ENCODE data around the gene OTOF. TPM values are rescaled to one million over a fixed set of nuclear protein-coding genes. Genes with fewer than 3 reads are reported as not detected.

Gene OTOF
- 0.10 TPM for polyA plus RNA-seq (2013, experiment 1 of 2)
- 0.04 TPM for polyA plus RNA-seq (2013, experiment 2 of 2)

DNA sequence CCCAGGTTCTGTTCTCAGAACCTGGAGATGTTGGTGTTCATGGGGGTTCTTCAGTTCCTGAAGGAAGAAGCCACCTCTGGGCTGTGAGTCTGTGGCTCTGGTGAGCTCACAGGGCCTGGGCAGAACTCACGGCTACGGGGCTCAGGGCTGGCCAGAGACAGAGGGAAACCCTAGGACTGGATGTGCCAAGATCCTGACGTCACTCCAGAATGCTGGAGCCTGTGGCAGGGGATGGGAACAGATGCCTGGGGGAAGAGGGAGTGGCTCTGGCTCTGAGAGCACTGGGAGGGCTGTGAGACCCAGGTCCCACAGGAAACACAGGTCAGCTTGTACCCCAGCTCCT is at the start of gene OTOF:
OTOF (minus strand) TSS at position 214 of the 343 bp plus-strand sequence.
- Histone ChIP-seq H3K56ac (ENCODE audit: low read length) (peak within 1 kb of the TSS; percentile 11), H2BK15ac (replicated peaks; ENCODE audit: low read depth) (no peak within 1 kb of the TSS), H3K9ac (ENCODE audit: low read length) (no peak within 1 kb of the TSS), H4K8ac (ENCODE audit: low read depth, low read length) (no peak within 1 kb of the TSS), H3K4ac (ENCODE audit: low read depth, low read length) (no peak within 1 kb of the TSS), H4K5ac (ENCODE audit: low read length) (no peak within 1 kb of the TSS), H3K36me3 (ENCODE audit: control insufficient read depth, insufficient read depth, low read length) (no peaks in the 10 kb centered on the region), H3K27ac (ENCODE audit: low read depth, low read length) (no peak within 1 kb of the TSS), H3K79me1 (ENCODE audit: low read length) (no peaks in the 10 kb centered on the region), H3K4me3 (ENCODE audit: low read length) (no peak within 1 kb of the TSS), H3K27me3 (ENCODE audit: insufficient read depth, low read length, poor library complexity) (no peaks in the 10 kb centered on the region), H3K4me1 (ENCODE audit: control insufficient read depth, low read depth, low read length) (no peaks in the 10 kb centered on the region), H2BK120ac (ENCODE audit: low read depth, low read length) (no peak within 1 kb of the TSS), H2AK5ac (ENCODE audit: low read length) (no peak within 1 kb of the TSS), H2BK5ac (ENCODE audit: low read length) (no peak within 1 kb of the TSS), H3K4me2 (ENCODE audit: low read length) (no peak within 1 kb of the TSS), H3K79me2 (ENCODE audit: control insufficient read depth, insufficient read depth, low read length) (no peaks in the 10 kb centered on the region), H3K23ac (ENCODE audit: low read length) (no peak within 1 kb of the TSS), H3K18ac (ENCODE audit: low read length) (no peak within 1 kb of the TSS)
- no peak for DNase-seq
- WGBS (ENCODE audit: extremely low coverage, insufficient coverage, low lambda C conversion rate) = no CpG with 5 or more reads among the region's 3 CpGs

DNA sequence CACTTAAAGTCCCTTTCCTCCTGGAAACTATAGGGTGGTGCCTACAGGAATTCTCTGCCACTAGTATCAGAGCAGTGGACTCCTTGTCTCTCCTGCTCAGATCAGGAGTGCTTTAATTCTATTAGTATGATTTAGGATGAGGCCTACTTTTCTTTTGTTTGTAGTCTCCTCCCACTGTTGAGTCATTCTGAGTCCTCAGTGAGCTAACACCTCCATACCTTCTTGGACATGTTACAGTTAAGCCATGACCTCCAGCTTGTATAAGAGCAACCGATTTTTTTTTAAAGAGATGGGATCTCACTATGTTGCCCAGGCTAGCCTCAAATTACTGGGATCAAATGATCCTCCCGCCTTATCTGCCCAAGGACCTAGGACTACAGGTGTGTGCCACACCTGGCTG is 48.7 kb upstream of the OTOF start:
- no CpG with 5 or more reads among the region's 2 CpGs for WGBS (ENCODE audit: extremely low coverage, insufficient coverage, low lambda C conversion rate)
- no peak for DNase-seq

DNA sequence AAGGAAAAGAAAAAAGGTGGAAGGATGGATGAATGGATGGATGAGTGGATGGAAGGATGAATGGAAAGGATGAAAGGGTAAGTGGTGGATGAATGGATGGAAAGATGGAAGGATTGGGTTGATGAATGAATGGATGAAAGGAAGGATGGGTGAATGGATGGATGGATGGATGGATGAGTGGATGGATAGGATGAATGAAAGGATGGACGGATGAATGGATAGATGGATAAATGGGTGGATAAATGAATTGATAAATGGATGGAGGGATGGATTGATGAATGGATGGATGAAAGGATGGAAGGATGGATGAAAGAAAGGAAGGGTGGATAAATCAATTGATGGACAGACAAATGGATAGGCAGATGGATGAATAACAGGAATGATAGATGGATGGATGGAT is 48.2 kb upstream of the OTOF start:
- H3K4ac ChIP-seq (ENCODE audit: low read depth, low read length) = no peak overlapping the region
- no peaks in the 10 kb centered on the region for H3K36me3 ChIP-seq (ENCODE audit: control insufficient read depth, insufficient read depth, low read length)
- DNase-seq = no peak
- WGBS (ENCODE audit: extremely low coverage, insufficient coverage, low lambda C conversion rate) = 100% methylated on average over 1 of the region's 1 CpG
- H2AK5ac ChIP-seq (ENCODE audit: low read length) = no peak overlapping the region
- H3K27me3 ChIP-seq (ENCODE audit: insufficient read depth, low read length, poor library complexity) = no peaks in the 10 kb centered on the region
- no peak overlapping the region for H4K8ac ChIP-seq (ENCODE audit: low read depth, low read length)
- H2BK5ac ChIP-seq (ENCODE audit: low read length) = no peak overlapping the region
- H3K4me1 ChIP-seq (ENCODE audit: control insufficient read depth, low read depth, low read length) = no peaks in the 10 kb centered on the region
- H3K4me3 ChIP-seq (ENCODE audit: low read length) = no peak overlapping the region
- no peak overlapping the region for H4K5ac ChIP-seq (ENCODE audit: low read length)
- no peaks in the 10 kb centered on the region for H3K79me1 ChIP-seq (ENCODE audit: low read length)
- no peak overlapping the region for H3K18ac ChIP-seq (ENCODE audit: low read length)
- no peak overlapping the region for H3K23ac ChIP-seq (ENCODE audit: low read length)
- H2BK15ac ChIP-seq (replicated peaks; ENCODE audit: low read depth) = no peak overlapping the region
- H3K56ac ChIP-seq (ENCODE audit: low read length) = no peak overlapping the region
- H3K79me2 ChIP-seq (ENCODE audit: control insufficient read depth, insufficient read depth, low read length) = no peaks in the 10 kb centered on the region
- H2BK120ac ChIP-seq (ENCODE audit: low read depth, low read length) = no peak overlapping the region
- no peak overlapping the region for H3K4me2 ChIP-seq (ENCODE audit: low read length)
- no peak overlapping the region for H3K27ac ChIP-seq (ENCODE audit: low read depth, low read length)
- H3K9ac ChIP-seq (ENCODE audit: low read length) = no peak overlapping the region

More for the DNA sequence above, 48.7 kb upstream of the OTOF start:
- Histone ChIP-seq H3K4me1 (ENCODE audit: control insufficient read depth, low read depth, low read length) (no peaks in the 10 kb centered on the region), H3K23ac (ENCODE audit: low read length) (no peak overlapping the region), H3K9ac (ENCODE audit: low read length) (no peak overlapping the region), H3K79me1 (ENCODE audit: low read length) (no peaks in the 10 kb centered on the region), H3K56ac (ENCODE audit: low read length) (no peak overlapping the region), H3K4me2 (ENCODE audit: low read length) (no peak overlapping the region), H2BK5ac (ENCODE audit: low read length) (no peak overlapping the region), H2BK15ac (replicated peaks; ENCODE audit: low read depth) (no peak overlapping the region), H3K4me3 (ENCODE audit: low read length) (no peak overlapping the region), H4K8ac (ENCODE audit: low read depth, low read length) (no peak overlapping the region), H2AK5ac (ENCODE audit: low read length) (no peak overlapping the region), H3K79me2 (ENCODE audit: control insufficient read depth, insufficient read depth, low read length) (no peaks in the 10 kb centered on the region), H3K18ac (ENCODE audit: low read length) (no peak overlapping the region), H4K5ac (ENCODE audit: low read length) (no peak overlapping the region), H3K36me3 (ENCODE audit: control insufficient read depth, insufficient read depth, low read length) (no peaks in the 10 kb centered on the region), H3K27ac (ENCODE audit: low read depth, low read length) (no peak overlapping the region), H2BK120ac (ENCODE audit: low read depth, low read length) (no peak overlapping the region), H3K27me3 (ENCODE audit: insufficient read depth, low read length, poor library complexity) (no peaks in the 10 kb centered on the region), H3K4ac (ENCODE audit: low read depth, low read length) (no peak overlapping the region)

DNA sequence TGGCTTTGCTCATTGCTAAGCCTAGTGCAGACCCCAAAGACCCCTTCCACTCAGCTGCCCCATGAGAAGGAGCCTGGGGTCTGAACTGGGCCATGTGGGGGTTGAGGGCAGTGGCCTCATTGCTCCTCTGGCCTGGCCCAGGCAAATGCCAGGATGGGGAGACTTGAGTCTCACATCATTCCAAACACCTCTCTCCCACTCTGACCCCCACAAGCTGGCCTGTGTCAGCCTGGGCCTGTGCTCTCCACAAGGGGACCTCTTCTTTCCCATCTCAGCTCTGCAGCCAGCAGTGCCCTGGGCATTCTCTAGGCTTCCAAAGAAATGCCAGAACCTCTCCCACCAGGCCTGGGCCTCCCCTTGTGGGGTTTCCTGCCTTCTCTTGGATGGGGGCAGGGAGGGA is 45.8 kb upstream of the OTOF start:
- no peaks in the 10 kb centered on the region for H3K36me3 ChIP-seq (ENCODE audit: control insufficient read depth, insufficient read depth, low read length)
- H4K5ac ChIP-seq (ENCODE audit: low read length) = no peak overlapping the region
- no peak overlapping the region for H3K18ac ChIP-seq (ENCODE audit: low read length)
- no peaks in the 10 kb centered on the region for H3K79me1 ChIP-seq (ENCODE audit: low read length)
- H3K4me2 ChIP-seq (ENCODE audit: low read length) = no peak overlapping the region
- no peak overlapping the region for H3K4me3 ChIP-seq (ENCODE audit: low read length)
- no peak overlapping the region for H3K4ac ChIP-seq (ENCODE audit: low read depth, low read length)
- H3K23ac ChIP-seq (ENCODE audit: low read length) = no peak overlapping the region
- no peak for DNase-seq
- no peak overlapping the region for H2BK5ac ChIP-seq (ENCODE audit: low read length)
- no peak overlapping the region for H2BK15ac ChIP-seq (replicated peaks; ENCODE audit: low read depth)
- H3K27me3 ChIP-seq (ENCODE audit: insufficient read depth, low read length, poor library complexity) = no peaks in the 10 kb centered on the region
- no peaks in the 10 kb centered on the region for H3K79me2 ChIP-seq (ENCODE audit: control insufficient read depth, insufficient read depth, low read length)
- H3K27ac ChIP-seq (ENCODE audit: low read depth, low read length) = no peak overlapping the region
- H4K8ac ChIP-seq (ENCODE audit: low read depth, low read length) = no peak overlapping the region
- no peak overlapping the region for H3K56ac ChIP-seq (ENCODE audit: low read length)
- H2BK120ac ChIP-seq (ENCODE audit: low read depth, low read length) = no peak overlapping the region
- no peak overlapping the region for H3K9ac ChIP-seq (ENCODE audit: low read length)
- no peak overlapping the region for H2AK5ac ChIP-seq (ENCODE audit: low read length)
- H3K4me1 ChIP-seq (ENCODE audit: control insufficient read depth, low read depth, low read length) = no peaks in the 10 kb centered on the region

DNA sequence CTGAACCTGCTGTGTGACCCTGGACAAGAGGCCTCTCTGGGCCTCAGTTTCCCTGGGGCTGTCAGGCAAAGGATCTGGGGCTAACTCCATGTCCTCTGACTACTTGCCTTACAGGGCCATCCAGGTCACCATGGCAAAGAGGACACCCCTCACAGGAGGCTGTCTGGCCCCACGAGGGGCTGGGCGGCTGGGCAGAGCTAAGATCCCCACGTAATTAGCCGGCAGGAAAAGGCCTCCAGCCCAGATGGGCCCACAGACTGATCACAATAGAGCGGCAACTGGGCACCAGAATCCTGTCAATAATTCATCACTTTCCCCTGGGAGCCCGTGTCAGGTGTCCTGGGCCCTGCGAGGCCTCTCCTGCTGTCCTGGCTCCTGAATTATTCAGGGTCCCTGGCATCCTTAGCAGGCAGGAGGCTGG is 44.8 kb upstream of the OTOF start:
- H2AK5ac ChIP-seq (ENCODE audit: low read length) = no peak overlapping the region
- no peak overlapping the region for H3K9ac ChIP-seq (ENCODE audit: low read length)
- H3K27ac ChIP-seq (ENCODE audit: low read depth, low read length) = no peak overlapping the region
- no peaks in the 10 kb centered on the region for H3K79me1 ChIP-seq (ENCODE audit: low read length)
- H3K27me3 ChIP-seq (ENCODE audit: insufficient read depth, low read length, poor library complexity) = no peaks in the 10 kb centered on the region
- no peak overlapping the region for H3K23ac ChIP-seq (ENCODE audit: low read length)
- H3K4ac ChIP-seq (ENCODE audit: low read depth, low read length) = no peak overlapping the region
- no peak overlapping the region for H3K4me2 ChIP-seq (ENCODE audit: low read length)
- H3K4me1 ChIP-seq (ENCODE audit: control insufficient read depth, low read depth, low read length) = no peaks in the 10 kb centered on the region
- no peak overlapping the region for H2BK120ac ChIP-seq (ENCODE audit: low read depth, low read length)
- WGBS (ENCODE audit: extremely low coverage, insufficient coverage, low lambda C conversion rate) = no CpG with 5 or more reads among the region's 7 CpGs
- no peak for DNase-seq
- no peak overlapping the region for H2BK15ac ChIP-seq (replicated peaks; ENCODE audit: low read depth)
- no peak overlapping the region for H3K56ac ChIP-seq (ENCODE audit: low read length)
- H3K79me2 ChIP-seq (ENCODE audit: control insufficient read depth, insufficient read depth, low read length) = no peaks in the 10 kb centered on the region
- no peak overlapping the region for H4K8ac ChIP-seq (ENCODE audit: low read depth, low read length)
- H3K36me3 ChIP-seq (ENCODE audit: control insufficient read depth, insufficient read depth, low read length) = no peaks in the 10 kb centered on the region
- no peak overlapping the region for H2BK5ac ChIP-seq (ENCODE audit: low read length)
- no peak overlapping the region for H3K18ac ChIP-seq (ENCODE audit: low read length)
- no peak overlapping the region for H3K4me3 ChIP-seq (ENCODE audit: low read length)
- H4K5ac ChIP-seq (ENCODE audit: low read length) = no peak overlapping the region

DNA sequence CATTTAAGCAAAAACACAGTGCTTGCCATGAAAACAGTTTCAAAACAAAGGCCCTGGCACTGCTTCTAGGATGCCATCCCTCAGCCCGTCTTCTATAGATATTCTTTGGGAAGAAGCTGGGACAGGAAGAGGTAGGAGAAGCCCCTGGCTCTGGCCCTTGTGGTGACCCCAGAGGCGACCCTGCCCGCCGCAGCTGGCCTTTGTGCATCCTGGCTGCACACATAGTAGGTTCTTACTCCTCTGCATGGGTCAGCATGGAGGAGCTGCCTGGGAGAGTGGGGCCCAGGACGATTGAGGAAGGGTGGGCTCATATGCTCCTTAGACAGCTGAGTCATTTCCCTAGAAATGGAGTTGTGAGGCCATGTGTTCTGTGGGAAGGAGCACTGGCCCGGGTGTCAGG is 44.4 kb upstream of the OTOF start:
- H3K36me3 ChIP-seq (ENCODE audit: control insufficient read depth, insufficient read depth, low read length) = no peaks in the 10 kb centered on the region
- no peak overlapping the region for H4K5ac ChIP-seq (ENCODE audit: low read length)
- no peak for DNase-seq
- no peaks in the 10 kb centered on the region for H3K4me1 ChIP-seq (ENCODE audit: control insufficient read depth, low read depth, low read length)
- no peak overlapping the region for H3K9ac ChIP-seq (ENCODE audit: low read length)
- no peak overlapping the region for H3K4me2 ChIP-seq (ENCODE audit: low read length)
- H2BK5ac ChIP-seq (ENCODE audit: low read length) = no peak overlapping the region
- H3K79me1 ChIP-seq (ENCODE audit: low read length) = no peaks in the 10 kb centered on the region
- H3K27ac ChIP-seq (ENCODE audit: low read depth, low read length) = no peak overlapping the region
- H2BK120ac ChIP-seq (ENCODE audit: low read depth, low read length) = no peak overlapping the region
- no peak overlapping the region for H3K4ac ChIP-seq (ENCODE audit: low read depth, low read length)
- H3K56ac ChIP-seq (ENCODE audit: low read length) = no peak overlapping the region
- H3K27me3 ChIP-seq (ENCODE audit: insufficient read depth, low read length, poor library complexity) = no peaks in the 10 kb centered on the region
- H3K18ac ChIP-seq (ENCODE audit: low read length) = no peak overlapping the region
- no peaks in the 10 kb centered on the region for H3K79me2 ChIP-seq (ENCODE audit: control insufficient read depth, insufficient read depth, low read length)
- WGBS (ENCODE audit: extremely low coverage, insufficient coverage, low lambda C conversion rate) = no CpG with 5 or more reads among the region's 6 CpGs
- no peak overlapping the region for H3K4me3 ChIP-seq (ENCODE audit: low read length)
- no peak overlapping the region for H3K23ac ChIP-seq (ENCODE audit: low read length)
- H2AK5ac ChIP-seq (ENCODE audit: low read length) = no peak overlapping the region
- no peak overlapping the region for H4K8ac ChIP-seq (ENCODE audit: low read depth, low read length)
- H2BK15ac ChIP-seq (replicated peaks; ENCODE audit: low read depth) = no peak overlapping the region

Measured in mesendoderm (in vitro differentiated cells).